ENCODE results near the gene RSRC1. TPM values are rescaled to one million over a fixed set of nuclear protein-coding genes. Genes with fewer than 3 reads are reported as not detected.
"Not testable (repeated sequence)": the region's sequence is repeated elsewhere in the genome, so short reads cannot be mapped to it uniquely, and the experiment has no call there.

Gene RSRC1
- total RNA-seq, 1 donor from 2014 or later = 48.3 TPM

DNA sequence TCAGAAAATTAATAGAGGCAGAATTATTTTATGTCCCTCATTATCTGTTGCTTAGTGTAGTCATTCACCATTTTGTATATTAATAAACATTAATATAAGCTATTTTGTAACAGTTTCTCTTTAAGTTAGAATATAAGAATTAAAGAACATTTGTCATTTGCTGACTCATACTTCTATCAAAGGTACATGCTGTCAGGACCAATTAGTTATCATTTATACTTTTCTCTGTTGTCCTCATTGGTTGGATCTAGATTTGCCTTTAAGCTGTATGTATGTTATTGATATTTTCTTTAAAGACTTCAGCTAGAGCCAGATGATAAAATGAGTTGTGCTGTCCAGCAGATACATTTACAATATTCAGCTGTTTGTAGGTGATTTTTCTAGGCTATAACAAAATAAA lies 292.7 kb downstream of the RSRC1 start:
- no peak for DNase-seq (ENCODE audit: low spot score)

DNA sequence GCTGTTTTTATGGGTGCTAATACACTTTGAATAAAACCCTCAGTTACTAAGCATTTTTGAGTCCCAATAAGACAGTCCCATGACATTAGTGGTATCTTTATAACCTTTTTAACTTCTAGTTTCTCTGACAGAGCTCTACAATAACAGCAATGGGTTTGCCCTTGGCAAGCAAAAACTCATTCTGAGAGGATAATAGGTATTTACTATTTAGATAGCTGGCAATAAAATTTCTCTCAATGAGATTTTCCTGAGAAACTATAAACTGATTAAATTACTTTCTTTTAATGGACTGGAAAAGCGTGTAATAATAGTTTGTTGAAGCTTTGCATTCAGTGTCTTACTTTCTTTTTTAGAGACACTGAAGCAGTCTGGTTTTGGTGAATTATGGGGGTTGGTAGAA lies 293.1 kb downstream of the RSRC1 start:
- DNase-seq (ENCODE audit: low spot score) = no peak

DNA sequence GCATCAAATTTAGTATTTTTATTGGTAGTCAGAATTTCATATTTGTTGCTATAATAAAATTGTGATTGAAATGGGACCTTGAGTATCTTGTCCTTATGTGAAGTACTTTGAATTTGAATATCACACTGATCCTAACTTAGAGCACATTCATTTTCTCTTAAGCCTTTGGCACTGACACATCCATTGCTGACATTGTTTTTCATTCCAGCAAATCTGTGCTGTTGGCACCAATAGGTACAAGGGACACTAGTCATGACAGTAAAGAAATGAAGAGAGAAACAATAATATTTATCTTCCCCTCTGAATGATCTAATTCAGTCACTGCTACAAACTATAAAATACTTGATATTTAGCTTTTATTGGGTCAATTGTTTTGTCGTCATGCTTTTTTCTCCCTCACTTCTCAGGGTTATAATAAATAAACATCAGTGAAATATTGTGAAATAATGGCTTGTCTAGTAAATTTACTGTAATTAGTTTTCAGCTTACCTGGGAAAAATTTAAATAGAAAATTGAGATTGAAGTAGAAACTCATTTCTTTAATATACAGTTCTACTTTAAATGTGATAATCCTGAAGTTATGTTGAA lies 294.3 kb downstream of the RSRC1 start:
- no peak for DNase-seq (ENCODE audit: low spot score)

DNA sequence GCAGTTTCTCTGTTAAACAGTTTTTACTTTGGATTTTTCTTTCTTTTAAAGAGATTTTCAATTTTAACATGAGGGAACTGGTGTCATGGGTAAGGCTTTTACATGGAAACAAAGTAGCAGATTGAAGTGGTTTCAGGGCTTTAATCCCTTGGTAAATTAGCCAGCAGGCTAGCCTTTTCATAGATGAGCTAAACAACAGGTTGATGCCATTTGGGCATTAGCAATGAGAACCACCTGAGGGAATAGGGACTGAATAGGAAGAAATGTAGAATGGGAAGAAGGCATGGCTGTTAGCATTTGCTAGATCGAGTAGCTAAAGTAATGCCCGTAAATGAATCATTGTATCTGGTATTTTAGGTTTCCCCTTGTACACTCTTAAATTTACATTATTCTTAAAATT lies 295.6 kb downstream of the RSRC1 start:
- no peak for DNase-seq (ENCODE audit: low spot score)

DNA sequence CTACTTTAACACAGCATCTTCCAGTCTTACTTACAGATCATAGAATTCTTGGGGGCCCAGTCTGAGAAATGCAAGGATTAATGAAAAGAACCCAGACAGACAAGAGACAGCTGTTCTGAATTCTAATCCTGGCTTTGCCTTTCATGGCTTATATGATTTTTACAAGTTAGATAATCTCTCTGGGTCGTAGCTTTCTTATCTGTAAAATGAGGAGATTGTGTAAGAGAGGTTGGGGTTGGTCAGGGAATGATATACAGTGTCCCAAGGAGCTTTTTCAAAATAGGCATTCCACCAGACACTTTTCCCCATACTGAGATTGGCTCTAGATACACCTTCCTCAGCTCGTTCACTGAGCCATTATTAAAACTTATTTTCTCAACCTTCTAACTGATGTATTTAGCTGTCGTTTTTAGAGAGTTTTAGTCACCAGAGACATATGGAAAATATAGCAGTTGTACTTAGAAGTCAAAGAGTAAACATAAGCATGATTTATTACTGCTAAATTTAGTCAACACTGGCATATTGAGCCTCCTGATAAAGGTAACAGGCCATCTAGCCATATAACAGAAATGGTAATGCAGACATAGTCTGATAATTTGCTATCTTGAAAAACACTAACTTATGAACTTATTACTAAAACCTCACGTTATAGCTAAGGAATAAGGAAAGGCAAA lies 298.1 kb downstream of the RSRC1 start:
- no peak for DNase-seq (ENCODE audit: low spot score)

DNA sequence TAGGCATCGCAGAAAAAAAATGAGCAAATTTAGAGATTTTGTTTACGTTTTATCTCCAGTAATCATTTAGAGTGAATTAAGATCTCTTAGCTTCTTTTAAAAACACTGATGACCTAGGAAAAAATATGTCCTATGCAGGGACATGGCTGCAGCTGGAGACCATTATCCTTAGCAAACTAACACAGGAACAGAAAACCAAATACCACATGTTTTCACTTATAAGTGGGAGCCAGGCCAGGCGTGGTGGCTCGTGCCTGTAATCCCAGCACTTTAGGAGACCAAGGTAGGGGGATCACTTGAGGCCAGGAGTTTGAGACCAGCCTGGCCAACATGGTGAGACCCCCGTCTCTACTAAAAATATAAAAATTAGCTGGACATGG lies 298.6 kb downstream of the RSRC1 start:
- not testable (repeated sequence) for DNase-seq (ENCODE audit: low spot score)

DNA sequence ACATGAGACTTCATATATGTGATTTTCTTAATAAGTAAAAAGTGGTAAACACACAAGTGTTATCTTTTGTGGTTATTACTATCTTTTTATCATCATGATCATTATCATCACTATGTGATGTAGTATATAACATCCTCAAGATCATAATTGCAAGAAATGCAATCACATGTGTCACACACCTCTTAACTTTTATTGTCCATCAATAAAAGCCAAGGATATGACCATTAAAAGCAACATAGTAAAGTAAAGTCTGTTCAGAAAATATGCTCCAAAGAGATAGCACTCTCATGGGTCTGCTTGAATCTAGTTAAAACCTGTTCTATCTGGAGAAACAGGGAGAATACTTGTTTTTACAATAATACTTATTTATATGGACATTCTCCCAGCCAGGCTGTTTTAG lies 308.1 kb downstream of the RSRC1 start:
- no peak for DNase-seq (ENCODE audit: low spot score)

DNA sequence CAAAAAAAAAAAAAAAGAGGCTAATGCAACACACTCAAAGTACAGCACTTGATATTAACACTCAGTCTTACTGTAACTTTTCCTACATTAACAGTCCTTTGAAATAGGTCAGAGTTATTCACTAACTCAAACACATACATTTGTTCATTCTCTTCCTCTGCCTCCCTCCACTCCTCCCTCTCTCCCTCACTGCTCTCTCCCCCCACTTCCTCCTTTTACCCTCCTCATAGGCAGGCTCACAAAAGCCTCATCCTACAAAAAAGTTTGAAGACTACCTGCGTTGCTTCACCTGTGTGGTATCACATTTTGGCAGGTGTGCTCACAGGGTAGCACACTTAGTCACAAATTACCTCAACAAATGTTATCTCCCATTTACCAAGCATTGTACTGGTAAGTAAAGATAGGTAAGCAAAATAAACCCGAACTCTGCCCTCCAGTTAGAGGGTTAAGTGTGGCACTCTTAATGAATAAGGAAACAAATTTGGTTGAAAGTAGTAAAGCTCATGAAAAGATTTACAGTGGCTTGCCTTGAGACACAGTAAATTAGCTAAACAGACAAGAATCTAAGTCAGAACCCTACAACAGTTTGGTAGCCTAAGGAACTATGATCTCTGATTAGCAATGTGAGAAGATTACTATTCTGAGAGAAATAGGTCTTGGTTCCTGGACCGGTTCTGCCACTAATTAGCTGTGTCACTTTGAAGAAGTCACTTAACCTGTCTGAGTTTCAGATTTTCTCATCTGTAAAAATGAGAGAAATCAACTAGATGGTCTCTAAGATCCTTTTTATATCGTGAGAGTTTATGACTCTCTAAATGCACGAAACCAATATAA lies 310.1 kb downstream of the RSRC1 start:
- DNase-seq (ENCODE audit: low spot score) = no peak

DNA sequence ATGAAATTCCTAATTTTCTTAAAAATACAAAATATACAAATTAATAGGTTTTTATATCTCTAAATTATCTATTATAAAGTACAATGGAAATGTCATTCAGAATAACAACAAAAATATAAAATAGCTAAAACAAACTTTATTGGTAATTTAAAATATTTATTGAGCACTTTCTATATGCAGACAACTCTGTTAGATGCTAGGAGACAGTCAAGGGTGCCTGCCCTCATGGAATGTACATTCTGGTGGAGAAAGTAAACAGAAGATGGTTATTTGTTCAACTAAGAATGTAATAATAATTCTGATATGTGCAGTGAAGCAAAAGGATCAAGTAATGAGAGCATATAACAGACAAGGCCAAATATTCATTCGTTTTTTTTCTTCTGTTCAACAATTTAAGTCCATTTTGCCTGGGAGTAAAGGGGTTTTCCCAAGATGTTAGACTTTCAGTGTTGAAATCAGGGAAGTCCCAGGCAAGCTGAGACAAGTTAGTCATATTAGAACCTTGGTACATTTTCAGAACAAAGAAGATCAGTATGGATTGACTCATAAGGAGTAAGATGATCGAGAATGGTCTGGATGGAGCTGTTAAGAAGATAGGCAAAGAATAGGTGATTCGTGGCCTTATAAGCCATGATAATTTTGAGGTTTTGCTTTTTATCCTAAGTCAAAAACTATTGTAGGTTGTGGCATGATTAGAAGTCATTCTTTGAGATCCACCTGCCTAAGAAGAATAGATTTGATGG lies 310.9 kb downstream of the RSRC1 start:
- DNase-seq (ENCODE audit: low spot score) = no peak

DNA sequence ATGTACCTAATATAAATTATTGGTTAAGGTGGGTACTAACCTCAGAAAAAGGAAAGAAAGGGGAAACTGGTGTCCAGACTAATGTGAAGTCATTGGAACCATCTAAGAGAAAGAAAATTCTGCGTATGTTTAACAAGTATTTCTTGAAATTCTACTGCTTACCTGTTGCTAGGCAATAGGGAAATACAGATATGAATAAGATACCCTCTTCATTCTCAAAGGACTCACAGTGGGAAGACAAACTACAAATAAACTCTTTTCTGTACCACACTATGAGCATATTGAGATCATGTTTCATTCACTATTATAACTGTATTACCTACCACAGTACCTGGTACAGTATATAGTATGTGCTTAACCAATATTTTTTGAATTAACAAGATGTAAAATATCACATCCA lies 320.6 kb downstream of the RSRC1 start:
- no peak for DNase-seq (ENCODE audit: low spot score)

DNA sequence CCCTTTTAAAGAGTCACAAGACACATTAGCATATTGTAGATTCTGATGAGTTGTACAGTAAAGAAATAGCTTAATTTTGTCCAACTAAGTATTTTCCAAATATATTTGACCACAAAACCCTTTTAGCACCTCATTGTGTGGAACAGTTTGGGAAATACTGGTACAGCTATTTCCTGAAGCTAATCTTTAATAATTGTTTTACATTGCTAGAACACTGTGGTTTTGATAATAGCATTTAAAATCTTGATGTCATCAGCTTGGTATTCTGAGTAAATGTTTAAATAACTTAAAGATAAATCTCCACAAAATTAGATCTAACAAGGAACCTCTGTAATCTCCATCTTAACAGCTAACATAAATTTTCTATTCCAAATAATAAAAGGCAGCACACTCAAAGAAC lies 321.1 kb downstream of the RSRC1 start:
- DNase-seq (ENCODE audit: low spot score) = no peak

DNA sequence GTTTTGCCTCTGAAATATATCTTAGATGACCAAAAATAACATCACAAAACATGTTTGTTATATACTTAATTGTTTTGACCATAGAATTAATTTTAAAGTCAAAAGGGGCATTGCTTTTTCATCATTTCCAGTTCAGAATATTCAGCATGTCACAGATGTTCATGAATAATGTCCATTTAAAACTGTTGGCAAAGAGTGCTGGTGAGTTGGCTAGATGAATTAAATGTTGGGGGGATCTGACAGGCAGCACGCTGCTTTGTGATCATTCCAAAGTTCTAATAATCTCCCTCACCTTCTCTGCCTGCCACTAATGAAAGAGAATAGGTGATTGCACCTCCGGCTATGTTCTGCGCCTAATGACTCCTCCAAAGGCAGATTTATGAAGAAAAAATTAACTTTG lies 321.9 kb downstream of the RSRC1 start:
- DNase-seq (ENCODE audit: low spot score) = no peak

DNA sequence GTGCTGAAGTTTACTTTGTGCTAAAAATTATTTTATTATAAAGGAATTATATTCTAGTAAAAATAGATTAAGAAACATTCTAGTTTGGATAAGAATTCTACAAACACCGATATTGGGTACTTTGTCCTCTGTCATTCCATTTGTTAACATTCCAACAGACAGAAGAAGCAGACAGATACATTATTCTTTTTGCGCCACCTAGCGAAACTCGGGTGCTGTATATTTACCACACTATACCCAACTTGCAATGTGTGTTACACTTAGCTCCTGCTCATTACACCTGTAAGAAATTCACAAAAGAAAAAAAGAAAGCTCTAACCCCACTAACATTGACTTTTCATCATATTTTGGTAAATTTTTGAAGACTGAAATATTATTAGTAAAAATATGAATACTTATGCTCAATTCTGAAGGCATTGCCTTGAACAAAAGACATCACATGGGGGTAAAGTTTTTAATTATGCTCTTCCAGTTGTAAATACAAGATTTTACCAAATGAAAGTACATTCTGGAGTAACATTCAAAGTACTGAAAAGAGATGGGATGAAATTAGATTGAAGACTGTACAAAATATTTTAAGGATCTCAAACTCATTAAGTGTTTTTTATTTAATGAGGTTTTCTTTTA lies 324.6 kb downstream of the RSRC1 start:
- DNase-seq (ENCODE audit: low spot score) = peak; percentile 60

DNA sequence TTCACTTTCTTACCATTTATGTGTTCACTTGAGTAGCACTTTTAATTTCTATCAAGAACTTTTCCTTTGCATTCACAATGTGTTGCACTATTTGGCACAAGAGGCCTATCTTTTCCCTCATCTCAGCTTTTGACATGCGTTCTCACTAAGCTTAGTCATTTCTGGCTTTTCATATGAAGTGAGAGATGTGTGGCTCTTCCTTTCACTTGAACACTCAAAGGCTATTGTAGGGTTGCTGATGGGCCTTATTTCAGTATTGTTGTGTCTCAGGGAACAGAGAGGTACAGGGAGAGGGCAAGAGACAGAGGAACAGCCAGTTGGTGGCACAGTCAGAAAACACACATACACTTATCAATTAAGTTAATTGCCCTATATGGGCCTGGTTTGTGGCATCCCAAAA lies 333.7 kb downstream of the RSRC1 start:
- no peak for DNase-seq (ENCODE audit: low spot score)

DNA sequence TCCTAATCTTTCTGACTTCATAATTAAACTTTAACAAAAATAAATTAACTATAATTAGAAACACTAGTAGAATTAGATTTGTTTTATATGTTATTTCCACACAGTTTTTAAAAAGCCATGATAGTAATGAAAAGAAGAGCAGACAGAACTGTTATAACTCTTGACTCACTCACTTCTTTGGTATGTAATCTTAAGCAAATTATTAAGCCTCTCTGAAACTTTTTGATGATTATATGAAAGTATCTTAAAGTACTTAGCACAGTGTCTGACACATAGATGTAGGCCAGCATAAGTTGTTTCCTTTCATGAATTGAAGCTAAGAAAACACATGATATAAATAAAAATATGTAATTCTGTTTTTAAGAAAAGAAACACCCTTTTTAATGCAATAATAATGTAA lies 337.5 kb downstream of the RSRC1 start:
- DNase-seq (ENCODE audit: low spot score) = no peak

DNA sequence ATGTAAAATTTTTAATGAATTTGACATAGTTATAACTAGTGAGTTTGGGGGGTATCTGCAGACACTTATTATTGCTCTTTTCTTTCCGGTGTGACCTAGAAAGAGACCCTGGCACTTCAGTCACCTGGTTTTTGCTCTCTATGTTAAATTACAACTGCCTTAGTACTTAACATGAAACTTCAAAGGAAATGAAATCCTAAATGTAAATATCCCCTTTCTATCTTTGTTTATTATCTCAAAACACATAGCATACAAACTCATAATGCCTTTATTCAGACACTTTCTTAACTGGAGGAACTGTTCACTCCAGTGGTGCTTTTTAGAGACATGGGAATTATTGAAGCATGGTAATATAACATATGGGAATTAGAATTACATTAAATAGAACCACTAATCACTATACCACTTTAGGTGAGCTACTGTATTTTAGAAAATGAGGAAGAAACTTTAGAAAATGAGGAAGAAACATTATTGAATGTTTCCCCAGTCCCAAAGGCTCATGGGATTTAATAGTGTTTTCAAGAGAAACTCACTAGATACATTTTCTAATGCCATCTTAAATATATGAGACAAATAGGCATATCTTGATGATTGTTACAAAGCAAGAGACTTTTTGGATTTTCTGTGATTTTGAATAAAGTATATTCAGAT lies 341.6 kb downstream of the RSRC1 start:
- no peak for DNase-seq (ENCODE audit: low spot score)

DNA sequence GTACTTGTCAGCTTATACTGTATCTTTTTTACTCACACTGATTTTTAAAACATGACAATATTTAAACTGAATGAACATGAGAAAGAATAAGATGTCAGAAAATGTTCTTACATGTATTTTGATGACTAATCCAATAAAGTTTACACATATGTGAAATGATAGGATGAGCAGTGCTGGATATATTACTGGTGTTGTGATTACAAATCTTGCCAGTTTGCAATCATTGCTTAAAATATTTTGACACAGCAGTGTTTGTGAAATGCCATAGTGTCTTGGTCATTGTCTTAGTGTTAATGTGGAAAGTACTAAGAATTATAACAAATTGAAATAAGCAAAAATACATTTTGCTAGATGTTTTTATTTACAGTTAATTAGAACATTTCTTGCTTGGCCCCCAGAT lies 342.4 kb downstream of the RSRC1 start:
- no peak for DNase-seq (ENCODE audit: low spot score)

DNA sequence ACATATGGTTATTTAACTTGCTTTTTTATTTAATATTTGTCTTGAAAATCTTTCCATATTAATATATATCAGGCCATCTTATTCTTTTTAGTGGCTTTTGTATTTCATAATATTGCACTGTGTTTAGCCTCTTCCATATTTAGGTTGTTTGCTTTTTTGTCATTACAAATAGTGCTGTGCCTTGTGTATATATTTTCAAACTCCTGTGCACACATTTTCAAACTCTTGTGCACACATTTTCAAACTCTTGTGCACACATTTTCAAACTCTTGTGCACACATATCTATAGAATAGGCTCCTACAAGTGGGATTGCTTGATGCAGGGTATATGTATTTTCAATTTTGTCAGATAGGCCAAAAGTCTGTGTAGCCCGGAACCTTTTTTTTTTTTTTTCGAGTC lies 343.1 kb downstream of the RSRC1 start:
- no peak for DNase-seq (ENCODE audit: low spot score)

DNA sequence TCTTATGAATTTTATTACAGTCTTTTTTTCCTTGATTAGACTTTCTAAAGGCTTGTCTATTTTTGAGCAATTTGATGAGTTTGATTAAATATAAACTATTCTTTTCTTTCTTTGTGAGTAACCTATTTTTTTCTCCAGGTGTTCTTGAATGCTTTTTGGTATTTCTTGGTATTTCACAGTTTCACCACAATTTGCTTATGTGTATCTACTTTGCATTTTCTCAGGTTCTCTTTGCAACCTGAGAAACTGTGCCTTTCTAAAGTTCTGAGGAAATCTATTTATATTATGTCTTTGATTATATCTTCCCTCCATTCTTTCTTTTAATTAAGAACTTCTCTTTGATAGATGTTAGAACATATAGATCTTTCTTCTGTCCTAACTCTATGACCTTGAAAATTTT lies 344.0 kb downstream of the RSRC1 start:
- no peak for DNase-seq (ENCODE audit: low spot score)

DNA sequence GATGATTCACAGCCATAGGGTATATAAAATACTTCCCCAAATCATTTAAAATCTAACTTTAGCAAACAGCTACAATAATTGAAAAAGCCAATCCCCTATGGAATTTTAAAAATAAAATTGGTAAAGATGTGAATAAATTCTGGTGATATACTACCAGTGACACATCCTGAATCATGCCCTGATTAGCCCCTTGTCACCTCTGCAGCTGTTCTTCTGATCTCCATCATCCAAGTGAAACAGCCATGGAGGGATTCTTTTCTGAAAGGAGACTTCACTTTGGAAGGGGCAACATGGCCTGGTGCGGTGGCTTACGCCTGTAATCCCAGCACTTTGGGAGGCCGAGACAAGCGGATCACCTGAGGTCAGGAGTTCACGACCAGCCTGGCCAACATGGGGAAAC lies 345.5 kb downstream of the RSRC1 start:
- DNase-seq (ENCODE audit: low spot score) = no peak

DNA sequence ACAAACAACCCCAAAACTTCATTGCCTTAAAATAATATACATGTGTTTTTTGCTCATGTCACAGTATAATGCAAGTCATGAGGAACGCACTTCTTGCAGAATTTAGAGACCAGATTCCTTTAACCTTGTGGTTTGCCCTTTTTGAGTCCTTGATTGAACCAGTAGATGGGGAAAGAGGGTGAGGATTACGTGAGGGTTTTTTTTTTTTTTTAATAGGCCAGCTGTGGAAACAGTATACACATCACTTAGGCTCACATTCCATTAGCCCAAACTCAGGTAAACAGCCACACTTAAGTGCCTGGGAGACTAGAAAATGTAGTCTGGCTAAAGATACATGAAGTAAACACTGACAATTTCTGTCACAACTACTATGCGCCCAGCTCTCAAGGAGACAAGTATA lies 346.2 kb downstream of the RSRC1 start:
- DNase-seq (ENCODE audit: low spot score) = no peak

DNA sequence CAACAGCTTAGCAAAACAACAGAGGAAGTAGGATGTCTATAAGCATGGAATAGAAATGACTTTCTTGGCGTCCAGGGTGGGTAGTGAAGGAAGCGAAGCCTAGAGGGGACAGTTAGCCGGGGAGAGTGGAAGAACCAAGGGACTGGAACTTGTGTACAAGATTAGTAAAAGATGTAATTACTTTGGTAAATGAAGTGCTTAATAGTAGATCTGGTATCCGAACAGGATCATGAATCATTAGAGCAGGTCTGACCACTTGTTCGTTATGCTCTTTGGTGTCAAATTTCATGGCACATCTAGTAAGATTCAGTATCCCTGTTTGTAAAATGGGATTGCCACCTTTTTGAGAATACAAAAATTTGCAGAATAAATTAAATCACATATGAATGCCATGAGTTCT lies 348.6 kb downstream of the RSRC1 start:
- DNase-seq (ENCODE audit: low spot score) = no peak
